SK-N-SH (cell line): ENCODE measurements around the gene NKX6-2. TPM values are rescaled to one million over a fixed set of nuclear protein-coding genes. Genes with fewer than 3 reads are reported as not detected.
A peak's percentile ranks its signal among the peaks of the same experiment; 100 is the strongest.

ENCODE experiments used
- CTCF ChIA-PET: fragments of 300-600, 350-600 bp; formaldehyde crosslinking; extraction: SDS; loops from one replicate; lab custom pipeline; 2021; lab: Yijun Ruan, JAX
- POLR2A ChIA-PET: fragments of 350-600 bp; sonication (Branson Sonifier 250); formaldehyde crosslinking; extraction: SDS; loops from one replicate; lab custom pipeline; 2020; ENCODE audit warnings: antibody characterized with exemption, inconsistent platforms; lab: Yijun Ruan, JAX
- DNase-seq: peaks from one replicate; pipeline ENCODE4 v3.0.0; 2012
- H2AFZ ChIP-seq: fragments of 200-600 bp; sonication (generic); 2 replicates; pipeline ENCODE4 v1.8.1; 2016; ENCODE audit warnings: antibody characterized with exemption, mild to moderate bottlenecking, low read depth
- H3F3A ChIP-seq: fragments of 200-600 bp; sonication (generic); replicated peaks from 2 replicates; pipeline ENCODE3; 2016; ENCODE audit warnings: antibody characterized with exemption, mild to moderate bottlenecking; ENCODE audit not compliant: insufficient read depth
- H3K27ac ChIP-seq, 2 experiments: fragments of 200-500 bp in 1 of 2; fragments of 200-600 bp in 1 of 2; sonication (Bioruptor generic) in 1 of 2; sonication (generic), shearing (Covaris generic) in 1 of 2; 2 replicates each; pipeline versions ENCODE4 v1.5.1 to v1.6.1; 2014 to 2016; ENCODE audit warnings: low read depth in 2 of 2, inconsistent platforms in 1 of 2, low read length in 1 of 2, mild to moderate bottlenecking in 1 of 2, mixed read lengths in 1 of 2
- H3K27me3 ChIP-seq: fragments of 200-600 bp; sonication (generic), shearing (Covaris generic); 2 replicates; pipeline ENCODE4 v1.6.1; 2016; ENCODE audit warnings: mixed run types; ENCODE audit not compliant: insufficient read depth
- H3K36me3 ChIP-seq, 2 experiments: fragments of 200-500 bp in 1 of 2; fragments of 200-600 bp in 1 of 2; sonication (Bioruptor generic) in 1 of 2; sonication (generic) in 1 of 2; replicated peaks in 1 of 2; 2 replicates each; pipeline versions ENCODE3 to v1.5.1; 2014 to 2016; ENCODE audit warnings: low read length in 1 of 2, mild to moderate bottlenecking in 1 of 2; ENCODE audit not compliant: insufficient read depth in 2 of 2, control insufficient read depth in 1 of 2
- H3K4me1 ChIP-seq, 2 experiments: fragments of 200-500 bp in 1 of 2; fragments of 200-600 bp in 1 of 2; sonication (Bioruptor generic) in 1 of 2; sonication (generic), shearing (Covaris generic) in 1 of 2; 2 replicates each; pipeline versions ENCODE4 v1.5.1 to v1.6.1; 2014 to 2016; ENCODE audit warnings: low read depth in 1 of 2, low read length in 1 of 2, mixed run types in 1 of 2; ENCODE audit not compliant: insufficient read depth in 2 of 2, control insufficient read depth in 1 of 2
- H3K4me2 ChIP-seq: fragments of 200-600 bp; sonication (generic), shearing (Covaris generic); 2 replicates; pipeline ENCODE4 v1.6.1; 2017; ENCODE audit warnings: mixed run types
- H3K4me3 ChIP-seq, 2 experiments: fragments of 200-500 bp in 1 of 2; fragments of 200-600 bp in 1 of 2; sonication (Bioruptor generic) in 1 of 2; sonication (generic), shearing (Covaris generic) in 1 of 2; 2 replicates each; pipeline versions ENCODE4 v1.5.1 to v1.8.1; 2014 to 2016; ENCODE audit warnings: low read depth in 2 of 2, inconsistent platforms in 1 of 2, low read length in 1 of 2, mild to moderate bottlenecking in 1 of 2, mixed read lengths in 1 of 2, moderate library complexity in 1 of 2
- H3K79me2 ChIP-seq: fragments of 200-600 bp; sonication (generic); 2 replicates; pipeline ENCODE4 v1.8.1; 2017; ENCODE audit warnings: mild to moderate bottlenecking; ENCODE audit not compliant: insufficient read depth
- H3K9ac ChIP-seq: fragments of 200-600 bp; sonication (generic); 2 replicates; pipeline ENCODE4 v1.6.1; 2017; ENCODE audit warnings: mixed run types
- H3K9me2 ChIP-seq: fragments of 200-600 bp; sonication (generic); 2 replicates; pipeline ENCODE4 v1.6.1; 2017; ENCODE audit warnings: mixed run types
- H3K9me3 ChIP-seq: fragments of 200-600 bp; sonication (generic); 2 replicates; pipeline ENCODE4 v1.6.1; 2017; ENCODE audit warnings: mixed run types, mild to moderate bottlenecking, moderate library complexity
- H4K20me1 ChIP-seq: fragments of 200-600 bp; sonication (generic); 2 replicates; pipeline ENCODE4 v1.6.1; 2017; ENCODE audit warnings: mild to moderate bottlenecking, mixed run types; ENCODE audit not compliant: insufficient read depth
- ELF1 ChIP-seq: IDR thresholded peaks from 2 replicates; pipeline ENCODE4 v1.4.0; 2012
- EP300 ChIP-seq, 2 experiments: IDR thresholded peaks; 2 replicates each; pipeline versions ENCODE4 v1.4.0 to v1.6.1; 2012; ENCODE audit warnings: borderline replicate concordance in 1 of 2, low read depth in 1 of 2, low read length in 1 of 2
- EZH2phosphoT487 ChIP-seq: fragments of 200-600 bp; sonication (generic); IDR thresholded peaks from 2 replicates; pipeline ENCODE4 v1.6.1; 2017; ENCODE audit warnings: low read depth, mixed run types, mild to moderate bottlenecking, antibody characterized with exemption, moderate library complexity, borderline replicate concordance
- FOSL2 ChIP-seq: IDR thresholded peaks from 2 replicates; pipeline ENCODE4 v1.4.0; 2012; ENCODE audit warnings: low read depth, mild to moderate bottlenecking, moderate library complexity, borderline replicate concordance
- GABPA ChIP-seq: IDR thresholded peaks from 2 replicates; pipeline ENCODE4 v1.4.0; 2012; ENCODE audit warnings: low read depth, mild to moderate bottlenecking
- JUND ChIP-seq: IDR thresholded peaks from 2 replicates; pipeline ENCODE4 v1.4.0; 2012
- MXI1 ChIP-seq: IDR thresholded peaks from 2 replicates; pipeline ENCODE4 v1.6.1; 2012; ENCODE audit warnings: mild to moderate bottlenecking, low read depth, low read length, improper control_type of control experiment
- NFIC ChIP-seq: IDR thresholded peaks from 2 replicates; pipeline ENCODE4 v1.4.0; 2012; ENCODE audit warnings: borderline replicate concordance
- NRF1 ChIP-seq: IDR thresholded peaks from 2 replicates; pipeline ENCODE4 v1.6.1; 2012; ENCODE audit warnings: low read depth, mild to moderate bottlenecking, low read length
- POLR2AphosphoS5 ChIP-seq: IDR thresholded peaks from 2 replicates; pipeline ENCODE4 v1.6.1; 2012; ENCODE audit warnings: low read depth, low read length
- RAD21 ChIP-seq: IDR thresholded peaks from 2 replicates; pipeline ENCODE4 v1.6.1; 2012; ENCODE audit warnings: mild to moderate bottlenecking, low read length
- RFX5 ChIP-seq: IDR thresholded peaks from 2 replicates; pipeline ENCODE4 v1.6.1; 2012; ENCODE audit warnings: mild to moderate bottlenecking, improper control_type of control experiment, low read length
- RXRA ChIP-seq: IDR thresholded peaks from 2 replicates; pipeline ENCODE4 v1.4.0; 2012; ENCODE audit warnings: low read depth, mild to moderate bottlenecking, borderline replicate concordance
- SMC3 ChIP-seq: IDR thresholded peaks from 2 replicates; pipeline ENCODE4 v1.6.1; 2012; ENCODE audit warnings: low read depth, low read length, improper control_type of control experiment
- YY1 ChIP-seq: IDR thresholded peaks from 2 replicates; pipeline ENCODE4 v1.4.0; 2012; ENCODE audit warnings: low read depth, mild to moderate bottlenecking
- whole genome bisulfite sequencing: methylation state at CpG from one replicate; pipeline ENCODE4 v1.1.6; 2017; ENCODE audit warnings: low lambda C conversion rate; 5-methylcytosine and 5-hydroxymethylcytosine counted together
- polyA plus RNA-seq, 3 experiments: library from polyadenylated mRNA; depleted of rRNA; stranded (reverse); fragments of >200 nt; gene quantifications; 2 replicates each; pipeline ENCODE4 v1.2.3, GENCODE V29; 2012
- TF ChIP-seq, protein P1 (sequence below): IDR thresholded peaks from 2 replicates; pipeline ENCODE4 v1.4.0; 2012; ENCODE audit warnings: low read depth, borderline replicate concordance
- TF ChIP-seq, protein P2 (sequence below): fragments of 200-600 bp; sonication (generic); IDR thresholded peaks from 2 replicates; pipeline ENCODE4 v1.6.1; 2017; ENCODE audit warnings: antibody characterized with exemption, mild to moderate bottlenecking, moderate library complexity
- TF ChIP-seq, protein P3 (sequence below): fragments of 150-350 bp; IDR thresholded peaks from 2 replicates; pipeline ENCODE4 v1.6.1; 2016; ENCODE audit warnings: mild to moderate bottlenecking, low read depth, low read length

NKX6-2 gene
- polyA plus RNA-seq, 1 of the 3 experiments (the other 2 are of a cell fraction) = not detected

DNA sequence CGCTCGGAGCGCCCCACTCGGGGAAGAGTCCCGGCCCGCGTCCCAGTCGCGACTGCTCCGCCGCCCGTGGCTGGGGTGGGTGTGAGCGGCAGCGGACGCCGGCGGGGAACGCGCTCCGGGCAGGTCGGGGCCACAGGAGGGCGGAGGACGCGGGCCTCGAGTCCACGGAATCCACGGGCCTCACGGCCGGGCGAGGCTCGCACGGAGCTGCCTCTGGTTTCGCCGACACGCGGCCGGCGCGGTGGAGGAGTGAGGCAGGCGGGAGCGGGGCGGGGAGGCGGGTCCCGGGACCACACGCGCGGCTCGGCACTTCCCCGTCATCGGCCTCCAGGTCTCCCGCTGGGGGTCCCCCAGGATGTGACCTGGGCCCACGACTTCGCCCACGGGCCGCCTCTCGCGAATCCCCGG is 533 bp upstream of the NKX6-2 start (continued):
- TF ChIP-seq, protein P1, sequence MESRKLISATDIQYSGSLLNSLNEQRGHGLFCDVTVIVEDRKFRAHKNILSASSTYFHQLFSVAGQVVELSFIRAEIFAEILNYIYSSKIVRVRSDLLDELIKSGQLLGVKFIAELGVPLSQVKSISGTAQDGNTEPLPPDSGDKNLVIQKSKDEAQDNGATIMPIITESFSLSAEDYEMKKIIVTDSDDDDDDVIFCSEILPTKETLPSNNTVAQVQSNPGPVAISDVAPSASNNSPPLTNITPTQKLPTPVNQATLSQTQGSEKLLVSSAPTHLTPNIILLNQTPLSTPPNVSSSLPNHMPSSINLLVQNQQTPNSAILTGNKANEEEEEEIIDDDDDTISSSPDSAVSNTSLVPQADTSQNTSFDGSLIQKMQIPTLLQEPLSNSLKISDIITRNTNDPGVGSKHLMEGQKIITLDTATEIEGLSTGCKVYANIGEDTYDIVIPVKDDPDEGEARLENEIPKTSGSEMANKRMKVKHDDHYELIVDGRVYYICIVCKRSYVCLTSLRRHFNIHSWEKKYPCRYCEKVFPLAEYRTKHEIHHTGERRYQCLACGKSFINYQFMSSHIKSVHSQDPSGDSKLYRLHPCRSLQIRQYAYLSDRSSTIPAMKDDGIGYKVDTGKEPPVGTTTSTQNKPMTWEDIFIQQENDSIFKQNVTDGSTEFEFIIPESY = no peak
- no peak for TF ChIP-seq NFIC
- no peak for TF ChIP-seq ELF1
- TF ChIP-seq FOSL2 = no peak
- TF ChIP-seq RXRA = no peak
- TF ChIP-seq YY1 = no peak
- TF ChIP-seq, all 33 proteins: peak for 0

DNA sequence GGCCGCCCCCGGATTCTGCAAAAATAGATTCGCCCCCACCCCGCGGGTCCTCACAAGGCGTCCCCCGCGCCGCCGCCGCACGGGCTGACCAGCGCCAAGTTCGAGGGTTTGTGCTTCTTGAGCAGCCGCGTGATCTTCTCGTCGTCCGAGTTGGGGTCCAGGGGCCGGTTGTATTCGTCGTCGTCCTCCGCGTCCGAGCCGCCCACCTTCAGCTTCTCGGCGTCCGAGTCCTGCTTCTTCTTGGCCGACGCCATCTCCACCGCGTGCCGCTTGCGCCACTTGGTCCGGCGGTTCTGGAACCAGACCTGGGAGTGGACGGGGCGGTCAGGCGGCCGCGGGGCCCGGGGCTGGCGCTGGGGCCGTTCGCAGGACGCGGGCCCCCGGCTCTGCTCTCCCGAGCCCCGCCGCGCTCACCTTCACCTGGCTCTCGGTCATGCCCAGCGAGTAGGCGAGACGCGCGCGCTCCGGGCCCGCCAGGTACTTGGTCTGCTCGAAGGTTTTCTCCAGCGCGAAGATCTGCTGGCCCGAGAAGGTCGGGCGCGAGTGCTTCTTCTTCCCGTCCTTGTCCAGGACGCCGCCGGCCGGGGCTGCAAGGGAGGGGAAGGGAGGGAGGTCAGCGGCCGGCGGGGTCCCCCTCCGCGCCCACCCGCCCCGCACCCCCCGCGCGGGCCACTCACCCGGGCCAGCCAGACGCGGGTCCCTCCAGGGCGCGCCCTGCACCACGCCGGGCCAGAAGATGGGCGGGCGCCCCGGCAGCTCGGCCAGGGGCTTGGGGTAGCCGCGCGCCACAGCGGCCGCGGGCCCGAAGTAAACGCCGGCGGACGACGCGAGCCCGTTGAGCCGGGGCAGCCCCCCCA is 853 bp downstream of the NKX6-2 start:
- 57% methylated on average over 18 of the region's 111 CpGs for WGBS
- Histone ChIP-seq H3K4me2 (no peak overlapping the region), H2AFZ (no peak overlapping the region), H3K4me3 (no peak overlapping the region), H3K9me3 (no peaks in the 10 kb centered on the region), H3K79me2 (no peaks in the 10 kb centered on the region), H3K27me3 (peaks cover 35% of the 10 kb centered on the region), H3K36me3 (no peaks in the 10 kb centered on the region), H3K4me1 (no peaks in the 10 kb centered on the region), H3K9ac (no peak overlapping the region), H3K27ac (no peak overlapping the region), H4K20me1 (0 out of 2 replicates have a peak, but pooled peaks cover 4% of the 10 kb centered on the region), H3K9me2 (no peaks in the 10 kb centered on the region), H3F3A (no peaks in the 10 kb centered on the region)
- peak; percentile 69 for DNase-seq
- TF ChIP-seq NRF1 (no peak), RFX5 (no peak), GABPA (no peak), RXRA (no peak), MXI1 (no peak), JUND (no peak), POLR2AphosphoS5 (no peak), EP300 (IDR thresholded peaks at IDR 0.05; ENCODE audit: borderline replicate concordance in 1 of 2, low read depth in 1 of 2, low read length in 1 of 2) (no peak), FOSL2 (no peak), YY1 (no peak), SMC3 (no peak), RAD21 (no peak), EZH2phosphoT487 (no peak)
- TF ChIP-seq, protein P2, sequence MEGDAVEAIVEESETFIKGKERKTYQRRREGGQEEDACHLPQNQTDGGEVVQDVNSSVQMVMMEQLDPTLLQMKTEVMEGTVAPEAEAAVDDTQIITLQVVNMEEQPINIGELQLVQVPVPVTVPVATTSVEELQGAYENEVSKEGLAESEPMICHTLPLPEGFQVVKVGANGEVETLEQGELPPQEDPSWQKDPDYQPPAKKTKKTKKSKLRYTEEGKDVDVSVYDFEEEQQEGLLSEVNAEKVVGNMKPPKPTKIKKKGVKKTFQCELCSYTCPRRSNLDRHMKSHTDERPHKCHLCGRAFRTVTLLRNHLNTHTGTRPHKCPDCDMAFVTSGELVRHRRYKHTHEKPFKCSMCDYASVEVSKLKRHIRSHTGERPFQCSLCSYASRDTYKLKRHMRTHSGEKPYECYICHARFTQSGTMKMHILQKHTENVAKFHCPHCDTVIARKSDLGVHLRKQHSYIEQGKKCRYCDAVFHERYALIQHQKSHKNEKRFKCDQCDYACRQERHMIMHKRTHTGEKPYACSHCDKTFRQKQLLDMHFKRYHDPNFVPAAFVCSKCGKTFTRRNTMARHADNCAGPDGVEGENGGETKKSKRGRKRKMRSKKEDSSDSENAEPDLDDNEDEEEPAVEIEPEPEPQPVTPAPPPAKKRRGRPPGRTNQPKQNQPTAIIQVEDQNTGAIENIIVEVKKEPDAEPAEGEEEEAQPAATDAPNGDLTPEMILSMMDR = no peak
- TF ChIP-seq, protein P1 = no peak
- TF ChIP-seq, protein P3, sequence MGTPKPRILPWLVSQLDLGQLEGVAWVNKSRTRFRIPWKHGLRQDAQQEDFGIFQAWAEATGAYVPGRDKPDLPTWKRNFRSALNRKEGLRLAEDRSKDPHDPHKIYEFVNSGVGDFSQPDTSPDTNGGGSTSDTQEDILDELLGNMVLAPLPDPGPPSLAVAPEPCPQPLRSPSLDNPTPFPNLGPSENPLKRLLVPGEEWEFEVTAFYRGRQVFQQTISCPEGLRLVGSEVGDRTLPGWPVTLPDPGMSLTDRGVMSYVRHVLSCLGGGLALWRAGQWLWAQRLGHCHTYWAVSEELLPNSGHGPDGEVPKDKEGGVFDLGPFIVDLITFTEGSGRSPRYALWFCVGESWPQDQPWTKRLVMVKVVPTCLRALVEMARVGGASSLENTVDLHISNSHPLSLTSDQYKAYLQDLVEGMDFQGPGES = no peak
- POLR2A ChIA-PET = no interaction called here
- CTCF ChIA-PET = interaction anchor here (1.4 kb wide), 1 partner anchor 130 kb away, joined by 3 read pairs; no protein-coding TSS in a partner anchor
